ENCODE results near the gene C16orf46.
A peak's percentile ranks its signal among the peaks of the same experiment; 100 is the strongest.
"Not testable (repeated sequence)": the region's sequence is repeated elsewhere in the genome, so short reads cannot be mapped to it uniquely, and the experiment has no call there.

C16orf46 gene

DNA sequence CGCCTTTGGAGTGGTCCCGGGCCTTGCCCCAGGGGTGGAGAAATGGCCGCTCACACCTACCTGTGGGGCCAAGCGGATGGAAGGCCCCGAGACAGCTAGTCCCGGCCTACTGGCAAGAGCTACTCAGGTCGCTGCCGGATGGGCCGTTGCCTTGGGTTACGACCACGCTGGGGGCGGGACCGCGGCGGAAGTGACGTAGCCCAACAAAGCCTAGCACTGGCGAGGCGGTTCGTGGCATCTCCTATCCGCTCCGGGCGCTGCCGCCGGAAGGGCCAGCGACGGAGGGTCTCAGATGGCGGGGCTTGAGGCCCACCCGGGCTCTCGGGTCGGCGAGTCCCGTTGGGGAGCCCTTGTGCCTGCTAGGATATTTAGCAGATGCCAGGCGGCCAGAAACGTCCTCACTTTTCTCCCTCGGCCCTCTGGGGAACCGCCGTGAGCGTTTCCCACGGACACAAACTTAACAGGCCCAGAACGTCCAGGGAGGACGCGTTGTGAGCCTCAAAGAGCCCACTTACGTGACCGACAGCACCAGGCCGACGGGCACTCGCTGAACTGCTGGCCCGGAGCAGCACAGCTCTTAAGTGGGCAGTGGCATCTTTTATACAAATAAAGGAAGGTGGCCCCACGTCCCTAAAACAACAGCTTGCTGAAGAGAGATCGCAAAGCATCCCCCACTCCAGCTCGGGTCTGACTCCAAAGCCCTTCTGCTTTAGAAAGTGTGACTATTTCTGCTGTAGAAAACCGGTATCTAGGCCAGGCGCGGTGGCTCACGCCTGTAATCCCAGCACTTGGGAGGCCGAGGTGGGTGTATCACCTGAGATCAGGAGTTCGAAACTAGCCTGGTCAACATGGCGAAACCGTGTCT is at the start of gene C16orf46:
Gene C16orf46 (minus strand): TSS at position 163 of the 865 bp plus-strand sequence. CDS start 13,283 bp downstream, outside the sequence.
- peak; percentile 96 for DNase-seq

GRCh38 chr16:81123092-81123852 is 46.2 kb upstream of the C16orf46 start:
- DNase-seq: no peak

DNA sequence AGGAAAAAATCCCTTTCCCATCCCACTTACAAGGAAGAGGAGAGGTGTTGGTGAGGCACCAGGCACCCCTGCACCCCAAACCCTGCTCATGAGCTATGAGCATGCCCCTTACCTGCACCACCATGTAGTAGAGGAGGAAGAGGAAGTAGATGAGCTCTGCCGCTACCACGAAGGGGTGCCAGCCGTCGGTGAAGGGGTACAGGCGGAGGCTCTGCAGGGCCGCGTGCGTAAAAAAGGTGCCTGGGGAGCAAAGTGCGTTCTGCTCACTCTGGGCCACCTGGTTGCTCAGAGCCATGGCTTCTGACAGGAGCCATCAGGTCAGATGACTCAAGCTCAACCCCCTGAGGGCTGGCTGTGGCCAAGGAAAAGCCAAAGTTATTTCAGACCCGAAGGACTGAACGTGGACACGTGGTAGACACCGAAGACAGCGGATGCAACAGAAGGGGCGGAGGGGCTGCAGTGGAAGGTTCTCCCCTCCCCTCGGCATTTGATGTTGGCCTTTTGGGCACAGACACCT is 44.5 kb upstream of the C16orf46 start:
- no peak for DNase-seq

- DNase-seq: no peak
These were observed 40.4 kb upstream of the C16orf46 start for GRCh38 chr16:81117436-81117835.

GRCh38 chr16:81116285-81116684 is 39.2 kb upstream of the C16orf46 start:
- no peak for DNase-seq

- DNase-seq: no peak
These were observed 35.4 kb upstream of the C16orf46 start for GRCh38 chr16:81112453-81112852.

GRCh38 chr16:81109274-81109673 is 32.2 kb upstream of the C16orf46 start:
- not testable (repeated sequence) for DNase-seq

GRCh38 chr16:81107511-81107910 is 30.5 kb upstream of the C16orf46 start:
- DNase-seq: no peak

DNA sequence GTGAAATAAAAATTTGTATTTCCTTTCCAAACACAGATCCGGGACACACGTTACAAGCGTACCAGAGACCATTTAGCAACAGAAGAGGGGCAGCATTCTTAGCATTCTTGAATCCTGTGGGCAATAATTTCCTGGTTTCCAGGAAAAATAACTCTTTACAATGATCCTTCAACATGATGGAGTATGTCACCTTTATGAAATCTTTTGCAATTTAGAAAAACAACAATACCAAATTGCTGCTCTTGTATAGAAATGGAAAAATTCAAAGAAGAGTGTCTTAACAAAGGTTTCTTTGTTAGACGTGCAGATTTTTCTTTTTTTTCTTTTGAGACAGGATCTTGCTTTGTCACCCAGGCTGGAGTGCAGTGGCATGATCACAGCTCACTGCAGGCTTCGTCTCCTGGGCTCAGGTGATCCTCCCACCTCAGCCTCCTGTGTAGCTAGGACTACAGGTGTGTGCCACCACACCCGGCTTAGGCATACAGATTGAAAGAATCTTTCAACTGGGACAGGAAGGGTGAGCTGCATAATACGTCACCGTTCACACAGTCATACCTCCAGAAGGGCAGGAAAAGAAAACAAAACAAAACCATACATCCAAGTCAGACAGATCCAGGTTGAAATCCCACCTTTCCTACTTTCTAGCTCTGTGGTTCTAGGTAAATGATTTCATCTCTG is 29.9 kb upstream of the C16orf46 start:
- no peak for DNase-seq

DNA sequence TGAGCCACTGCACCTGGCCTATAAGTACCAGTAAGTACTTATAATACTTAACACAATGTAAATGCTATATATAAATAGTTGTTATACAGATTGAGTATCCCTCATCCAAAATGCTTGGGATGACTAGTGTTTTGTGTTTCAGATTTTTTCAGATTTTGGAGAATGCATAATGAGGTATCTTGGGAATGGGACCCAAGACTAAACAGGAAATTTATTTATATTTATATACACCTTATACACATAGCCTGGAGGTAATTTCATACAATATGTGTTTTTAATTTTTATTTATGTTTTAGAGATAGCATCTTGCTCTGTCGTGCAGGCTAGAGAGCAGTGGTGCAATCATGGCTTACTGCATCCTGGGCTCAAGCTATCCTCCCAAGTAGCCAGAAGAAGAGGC is 28.9 kb upstream of the C16orf46 start:
- no peak for DNase-seq

DNA sequence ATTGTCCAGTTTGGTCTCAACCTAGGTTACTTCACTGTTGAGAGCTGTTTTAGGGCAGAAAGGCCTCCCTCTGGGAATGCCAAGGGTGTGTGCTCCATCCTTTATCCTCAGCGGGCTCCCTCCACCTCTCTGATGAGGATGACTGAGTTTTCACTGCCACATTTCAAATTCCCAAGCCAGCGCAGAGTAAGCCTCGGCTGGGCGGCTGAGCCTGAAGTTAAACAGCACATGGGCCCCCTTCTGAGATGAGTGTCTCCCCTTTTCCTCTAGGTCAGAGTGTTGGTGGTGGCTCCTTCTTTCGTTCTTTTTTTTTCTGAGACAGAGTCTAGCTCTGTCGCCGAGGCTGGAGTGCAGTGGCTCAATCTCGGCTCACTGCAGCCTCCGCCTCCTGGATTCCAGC is 24.7 kb upstream of the C16orf46 start:
- no peak for DNase-seq

GRCh38 chr16:81099958-81100357 is 22.9 kb upstream of the C16orf46 start:
- DNase-seq: no peak

DNA sequence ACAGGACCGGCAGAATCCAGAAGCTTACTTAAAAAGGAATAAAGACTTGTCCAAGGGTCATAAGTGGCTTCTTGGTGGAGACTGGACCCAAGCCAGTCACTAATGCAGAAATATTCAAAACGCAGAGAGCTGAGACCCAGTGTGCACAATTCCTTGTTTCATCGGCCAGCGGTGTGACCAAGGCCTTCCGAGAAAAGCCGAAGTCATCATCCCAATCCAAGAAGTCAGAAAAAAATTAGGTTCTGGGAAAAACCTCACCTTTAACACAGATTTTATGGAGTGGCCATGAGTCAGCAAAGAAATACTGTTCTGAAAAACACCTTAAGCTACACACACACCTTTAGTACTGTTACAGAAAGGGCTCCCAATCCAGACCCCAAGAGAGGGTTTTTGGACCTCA is 20.2 kb upstream of the C16orf46 start:
- DNase-seq: no peak

DNA sequence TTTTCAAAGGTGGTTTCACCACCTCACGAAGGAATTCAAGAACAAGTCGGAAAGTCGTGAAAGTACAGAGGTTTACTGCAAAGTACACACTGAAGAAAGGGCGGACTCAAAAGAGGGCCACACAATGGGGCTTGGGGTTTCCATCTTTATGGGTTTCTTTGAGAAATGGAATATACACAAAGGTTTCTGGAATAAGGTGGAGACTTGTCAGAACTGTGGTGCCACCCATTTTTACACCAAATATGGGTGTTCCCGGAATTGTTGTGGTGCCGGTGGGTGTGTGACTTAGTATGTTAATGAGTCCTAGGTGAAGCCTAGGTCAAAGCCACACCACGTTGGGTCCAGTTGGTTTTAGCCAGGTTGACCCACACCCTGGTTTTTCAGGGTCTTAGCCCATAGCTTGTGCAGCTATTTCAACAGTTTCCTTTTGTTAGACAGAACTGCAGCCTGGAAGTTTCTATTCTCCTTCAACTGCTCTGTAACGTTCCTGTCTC is 19.7 kb upstream of the C16orf46 start:
- DNase-seq: no peak

GRCh38 chr16:81095953-81096714 is 19.1 kb upstream of the C16orf46 start, which contains the start of gene GCSH:
GCSH (minus strand) TSS chr16:81096395; CDS start chr16:81096278, 117 bp downstream.
- DNase-seq: peak; percentile 99

DNA sequence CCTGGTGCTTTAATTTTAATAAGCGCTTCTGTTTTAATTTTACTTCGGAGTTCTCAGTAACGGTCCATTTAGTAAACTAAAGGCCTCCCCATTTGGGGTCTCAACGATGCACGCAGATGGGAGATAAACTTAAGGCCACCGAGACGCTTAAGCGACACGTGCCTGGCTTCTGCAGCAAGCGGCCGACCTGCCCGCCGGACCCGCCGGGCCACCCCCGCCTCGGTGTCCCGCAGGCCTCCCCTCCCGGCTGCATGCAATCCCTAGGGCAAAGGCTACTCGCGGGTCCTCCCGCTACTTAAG is 18.6 kb upstream of the C16orf46 start:
- DNase-seq: no peak

GRCh38 chr16:81094771-81095251 is 17.8 kb upstream of the C16orf46 start:
- no peak for DNase-seq

- no peak for DNase-seq
These were observed 11.8 kb upstream of the C16orf46 start for GRCh38 chr16:81088836-81089235.

DNA sequence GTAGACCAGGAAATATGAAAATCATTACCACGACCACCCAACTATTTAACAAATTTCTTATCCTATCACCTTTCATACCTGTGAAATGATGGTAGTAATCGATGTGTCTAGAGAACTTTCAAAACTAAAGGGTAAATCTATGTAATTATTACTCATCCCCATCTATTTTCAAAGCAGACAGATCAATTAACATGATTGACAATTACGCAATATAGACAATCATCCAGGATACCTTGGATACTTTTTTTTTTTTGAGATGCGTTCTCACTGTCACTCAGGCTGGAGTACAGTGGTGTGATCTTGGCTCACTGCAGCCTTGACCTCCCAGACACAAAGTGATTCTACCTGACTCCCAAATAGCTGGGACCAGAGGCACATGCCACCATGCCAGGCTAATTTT is 4.0 kb upstream of the C16orf46 start:
- no peak for DNase-seq

DNA sequence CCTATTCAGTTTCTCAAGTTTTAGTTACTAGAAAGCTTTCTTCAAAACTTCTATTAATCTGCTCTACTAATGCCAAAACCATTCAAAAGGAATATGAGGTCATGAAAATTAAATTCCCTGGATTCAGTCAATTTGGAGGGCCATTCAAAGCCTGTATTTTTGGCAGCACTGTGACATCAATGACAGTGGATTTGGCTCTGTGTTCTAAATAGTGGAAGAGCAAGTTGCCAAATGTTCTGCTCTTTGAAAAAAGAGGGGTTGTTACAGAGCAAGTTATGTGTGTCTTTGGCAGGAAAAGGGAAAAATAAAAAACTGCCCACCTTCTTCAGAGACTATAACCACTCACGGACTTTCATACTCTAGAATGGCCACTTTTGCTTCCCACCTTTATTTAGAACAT is 3.2 kb upstream of the C16orf46 start:
- DNase-seq: no peak

DNA sequence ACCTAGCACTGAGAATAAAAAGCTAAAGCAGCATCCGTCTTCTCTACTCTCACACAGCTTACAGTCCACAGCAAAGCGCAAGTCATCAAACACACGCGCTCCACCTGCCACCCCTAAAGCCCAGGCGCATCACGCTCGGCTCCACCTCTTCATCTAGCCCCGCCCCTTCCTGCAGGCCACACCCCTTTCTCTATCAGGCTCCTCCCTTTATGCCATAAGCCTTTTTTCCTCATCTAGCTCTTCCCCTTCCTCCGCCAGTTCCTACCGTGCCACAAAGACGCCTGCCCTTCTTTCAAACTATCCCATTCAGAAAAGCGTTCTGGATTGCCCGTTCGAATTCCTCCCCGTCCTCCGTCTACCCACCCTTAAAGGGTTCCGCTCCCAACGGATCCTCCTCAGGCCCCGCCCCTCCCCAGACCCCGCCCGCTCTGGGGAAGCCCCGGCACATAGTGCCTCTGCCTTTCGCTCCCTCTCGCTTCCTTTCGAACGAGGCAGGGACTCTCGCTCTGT is 417 bp downstream of the C16orf46 start:
- peak; percentile 90 to 94 for DNase-seq

Measured in CD4-positive, alpha-beta T cell treated with Interleukin-1 beta for 1 hour (primary cell).